Naive B cell (primary cell): ENCODE data around the gene MPP7. TPM values are rescaled to one million over a fixed set of nuclear protein-coding genes. Genes with fewer than 3 reads are reported as not detected.

Experiments
- ATAC-seq, 2 donors: fragments of 150-1000 bp; cut with Tn5 transposase; 2 replicates each; pipeline ENCODE4 v1.10.0; 2021; ENCODE audit warnings: low read depth in 2 of 2, mild to moderate bottlenecking in 2 of 2, moderate library complexity in 2 of 2
- DNase-seq: peaks from one replicate; pipeline ENCODE4 v3.0.0; 2022
- H3K27ac Mint-ChIP-seq, 6 donors: one replicate each; pipeline ENCODE4 v1.8.0; 2020 to 2022; ENCODE audit warnings: mild to moderate bottlenecking in 6 of 6, mixed read lengths in 6 of 6, moderate library complexity in 5 of 6, inconsistent platforms in 2 of 6
- H3K27me3 Mint-ChIP-seq, 3 donors: one replicate each; pipeline ENCODE4 v1.8.0; 2021 to 2022; ENCODE audit warnings: mixed read lengths in 3 of 3, mild to moderate bottlenecking in 1 of 3
- H3K36me3 Mint-ChIP-seq, 2 donors: one replicate each; pipeline ENCODE4 v1.8.0; 2020 to 2022; ENCODE audit warnings: mixed read lengths in 2 of 2, inconsistent platforms in 1 of 2, mild to moderate bottlenecking in 1 of 2
- H3K4me1 Mint-ChIP-seq, 3 donors: one replicate each; pipeline ENCODE4 v1.8.0; 2020 to 2022; ENCODE audit warnings: mixed read lengths in 3 of 3, inconsistent platforms in 1 of 3, mild to moderate bottlenecking in 1 of 3, moderate library complexity in 1 of 3
- H3K4me3 Mint-ChIP-seq, 8 donors: one replicate each; pipeline ENCODE4 v1.8.0; 2020 to 2022; ENCODE audit warnings: mild to moderate bottlenecking in 8 of 8, mixed read lengths in 8 of 8, moderate library complexity in 8 of 8, inconsistent platforms in 2 of 8
- H3K9me3 Mint-ChIP-seq, 7 donors: one replicate each; pipeline ENCODE4 v1.8.0; 2020 to 2022; ENCODE audit warnings: mixed read lengths in 7 of 7, mild to moderate bottlenecking in 5 of 7, inconsistent platforms in 2 of 7, moderate library complexity in 1 of 7
- polyA plus RNA-seq, 6 donors: library from polyadenylated mRNA; unstranded; fragments of 300-500 nt; fragmentation: Illumina TruSeq; gene quantifications; one replicate each; pipeline ENCODE4 v1.2.3, GENCODE V29; 2021; ENCODE audit warnings: low read depth in 6 of 6

The MPP7 gene
- polyA plus RNA-seq, 6 donors from 2014 or later, result 3.6 to 6.3 (median 4.6) TPM

DNA sequence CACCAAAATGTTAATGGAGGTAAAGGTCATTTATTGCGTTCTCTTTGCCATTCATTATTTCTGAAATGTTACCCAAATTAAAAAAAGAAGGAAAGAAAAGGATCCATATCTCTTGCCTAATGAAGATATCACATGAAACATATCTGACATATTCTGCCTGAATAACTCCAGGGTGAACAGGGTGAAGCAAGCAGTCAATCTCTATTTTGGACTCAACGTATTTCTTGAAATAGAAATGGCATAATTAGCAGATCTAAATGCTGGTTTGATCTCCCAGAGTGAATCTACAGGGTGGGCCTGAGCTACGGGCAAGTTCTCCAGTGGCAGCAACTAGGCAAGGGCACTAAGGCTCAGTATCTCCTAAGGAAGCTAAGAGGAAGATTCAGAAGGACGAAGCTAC lies 24.0 kb downstream of the MPP7 start:
- peaks cover 11 to 14% (median 12%) of the 10 kb centered on the region in 3 donors for H3K4me1 Mint-ChIP-seq
- ATAC-seq, result no peak
- H3K27me3 Mint-ChIP-seq, result no peaks in the 10 kb centered on the region
- no peak overlapping the region for H3K4me3 Mint-ChIP-seq
- no peaks in the 10 kb centered on the region for H3K9me3 Mint-ChIP-seq
- no peak overlapping the region for H3K27ac Mint-ChIP-seq
- DNase-seq, result no peak
- no peaks in the 10 kb centered on the region for H3K36me3 Mint-ChIP-seq

DNA sequence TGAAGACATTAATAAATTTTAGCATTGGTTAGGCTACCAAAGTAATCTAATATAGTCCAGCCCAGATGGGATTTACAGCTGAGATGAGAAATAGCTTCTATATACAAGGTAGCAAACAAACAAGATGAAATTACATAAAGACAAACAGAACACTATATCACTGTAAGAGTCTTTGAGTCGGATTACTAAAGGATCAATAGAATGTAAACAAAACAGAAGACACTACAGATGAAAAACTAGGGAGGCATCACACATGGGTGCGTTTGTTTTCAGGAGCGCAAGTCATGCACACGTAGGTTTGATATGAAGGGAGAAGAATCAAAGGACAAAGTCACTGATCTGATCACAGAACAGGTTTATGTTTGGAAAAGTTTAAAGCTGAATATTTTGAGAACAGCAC lies 26.5 kb downstream of the MPP7 start:
- Mint-ChIP-seq H3K27ac (no peak overlapping the region), H3K27me3 (no peaks in the 10 kb centered on the region), H3K9me3 (no peaks in the 10 kb centered on the region), H3K4me3 (no peak overlapping the region), H3K4me1 (no peaks in the 10 kb centered on the region), H3K36me3 (no peaks in the 10 kb centered on the region)
- DNase-seq (no peak), ATAC-seq (no peak)

DNA sequence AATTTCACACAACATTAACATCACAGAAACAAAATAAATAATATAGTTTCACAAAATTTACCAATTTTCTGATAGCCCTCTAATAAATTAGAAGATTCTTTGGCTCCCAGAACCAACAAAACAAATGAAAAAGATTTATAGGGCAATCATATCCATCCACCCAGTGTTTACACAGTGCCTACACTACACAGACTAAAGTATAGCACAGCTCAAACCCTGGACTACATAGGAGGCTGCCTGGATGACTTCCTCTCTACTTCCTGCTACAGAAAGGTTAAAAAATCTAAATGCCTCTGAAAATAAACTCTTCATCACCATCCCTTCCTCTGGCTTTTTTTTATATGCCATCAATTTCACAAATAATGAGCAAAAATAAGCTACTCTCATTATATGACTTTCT lies 28.4 kb downstream of the MPP7 start:
- ATAC-seq (no peak), DNase-seq (no peak)
- Mint-ChIP-seq H3K27ac (no peak overlapping the region), H3K4me3 (no peak overlapping the region), H3K36me3 (no peaks in the 10 kb centered on the region), H3K4me1 (no peaks in the 10 kb centered on the region), H3K9me3 (no peaks in the 10 kb centered on the region), H3K27me3 (no peaks in the 10 kb centered on the region)

DNA sequence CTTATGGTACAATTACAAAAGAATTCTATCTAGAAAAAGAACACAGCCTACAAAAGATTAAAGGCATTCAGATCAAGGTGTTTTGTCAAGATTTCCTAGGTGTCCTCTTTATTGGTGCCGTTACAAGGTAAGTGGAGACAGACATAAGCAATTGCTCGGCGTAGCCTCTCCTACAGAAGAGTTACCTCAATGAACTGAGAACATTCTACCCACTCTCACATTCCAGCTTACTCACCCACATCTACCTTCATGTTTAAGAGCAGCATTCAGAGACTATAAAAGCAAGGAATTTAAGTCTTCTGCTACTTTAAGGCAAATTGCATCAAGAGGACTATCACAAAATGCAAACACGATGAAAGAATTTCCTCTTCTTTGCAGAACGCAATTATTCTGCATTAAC lies 29.5 kb downstream of the MPP7 start:
- no peak overlapping the region for H3K27ac Mint-ChIP-seq
- no peaks in the 10 kb centered on the region for H3K9me3 Mint-ChIP-seq
- ATAC-seq, result no peak
- DNase-seq, result no peak
- H3K4me3 Mint-ChIP-seq, result no peak overlapping the region
- H3K4me1 Mint-ChIP-seq, result no peaks in the 10 kb centered on the region
- H3K36me3 Mint-ChIP-seq, result no peaks in the 10 kb centered on the region
- H3K27me3 Mint-ChIP-seq, result no peaks in the 10 kb centered on the region

DNA sequence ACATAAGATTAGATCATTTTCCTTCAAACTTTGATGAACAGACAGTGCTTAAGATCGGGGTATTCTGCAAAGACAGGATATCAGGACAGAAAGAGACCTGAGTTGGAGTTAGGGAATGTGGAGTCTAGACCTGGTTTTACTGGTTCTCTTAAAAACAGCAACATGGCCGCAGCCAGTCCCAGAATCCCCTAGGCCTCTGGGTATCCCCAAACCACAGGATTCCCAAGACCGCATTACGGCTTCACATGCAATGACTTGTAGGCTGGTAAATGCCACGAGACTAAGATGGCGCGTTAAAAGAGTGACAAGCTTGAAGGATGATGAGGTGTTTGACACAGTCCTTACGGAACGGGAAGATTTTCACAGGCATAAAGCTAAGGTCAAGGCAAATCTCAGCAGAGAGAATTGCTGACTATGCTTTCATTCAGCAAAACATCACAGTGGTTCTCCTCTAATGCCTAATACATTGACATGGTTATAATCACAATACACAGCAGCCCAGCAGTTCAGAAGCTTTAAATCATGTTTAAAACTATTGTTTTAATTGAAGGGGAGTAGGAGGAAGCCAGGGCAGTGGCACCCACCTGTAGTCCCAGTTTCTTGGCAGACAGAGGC lies 32.9 kb downstream of the MPP7 start:
- no peak overlapping the region for H3K4me3 Mint-ChIP-seq
- H3K4me1 Mint-ChIP-seq, result peaks cover 5 to 18% (median 15%) of the 10 kb centered on the region in 3 donors
- no peaks in the 10 kb centered on the region for H3K9me3 Mint-ChIP-seq
- ATAC-seq (no peak), DNase-seq (no peak)
- no peaks in the 10 kb centered on the region for H3K36me3 Mint-ChIP-seq
- H3K27ac Mint-ChIP-seq, result peak overlapping the region in 1 of 6 donors; percentile 20
- no peaks in the 10 kb centered on the region for H3K27me3 Mint-ChIP-seq

DNA sequence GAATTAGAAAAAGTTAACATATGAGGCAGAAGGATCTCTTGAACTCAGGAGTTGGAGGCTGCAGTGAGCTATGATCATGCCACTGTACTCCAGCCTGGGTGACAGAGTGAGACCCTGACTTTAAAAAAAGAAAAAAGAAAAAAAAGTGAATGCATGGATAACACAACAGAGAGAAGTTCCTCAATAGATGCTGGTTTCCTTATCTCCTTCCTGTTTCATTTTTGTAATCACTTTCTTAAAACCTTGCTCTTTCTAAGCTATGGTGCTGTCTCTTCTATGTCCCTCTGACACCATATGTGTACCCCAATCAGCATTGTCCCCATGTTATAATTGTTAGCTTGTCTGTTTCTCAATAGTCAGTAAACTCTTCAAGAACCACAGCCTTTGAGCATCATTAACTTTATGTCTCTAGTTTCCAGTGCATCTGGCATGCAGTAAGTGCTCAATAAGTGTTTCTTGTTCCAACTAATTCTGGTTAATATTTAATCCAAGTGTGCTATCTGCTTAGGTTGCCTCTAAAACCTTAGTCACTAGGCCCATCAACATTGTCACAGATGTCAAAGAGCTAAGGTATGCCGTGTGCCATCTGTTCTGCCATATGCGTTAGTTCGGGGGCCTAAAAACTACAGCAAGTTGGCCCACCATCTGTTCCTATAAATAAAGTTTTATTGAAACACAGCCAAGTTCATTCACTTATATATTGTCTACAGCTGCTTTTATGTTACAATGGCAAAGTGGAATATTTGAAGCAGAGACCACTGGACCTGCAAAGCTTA lies 36.2 kb downstream of the MPP7 start:
- Mint-ChIP-seq H3K9me3 (no peaks in the 10 kb centered on the region), H3K4me3 (peak overlapping the region in 6 of 8 donors; percentile 7 to 62 (median 28)), H3K4me1 (peaks cover 8 to 32% (median 22%) of the 10 kb centered on the region in 3 donors), H3K27me3 (no peaks in the 10 kb centered on the region), H3K36me3 (no peaks in the 10 kb centered on the region), H3K27ac (peak overlapping the region; percentile 74 to 92 (median 76))
- peak; percentile 91 for ATAC-seq
- peak; percentile 50 for DNase-seq

DNA sequence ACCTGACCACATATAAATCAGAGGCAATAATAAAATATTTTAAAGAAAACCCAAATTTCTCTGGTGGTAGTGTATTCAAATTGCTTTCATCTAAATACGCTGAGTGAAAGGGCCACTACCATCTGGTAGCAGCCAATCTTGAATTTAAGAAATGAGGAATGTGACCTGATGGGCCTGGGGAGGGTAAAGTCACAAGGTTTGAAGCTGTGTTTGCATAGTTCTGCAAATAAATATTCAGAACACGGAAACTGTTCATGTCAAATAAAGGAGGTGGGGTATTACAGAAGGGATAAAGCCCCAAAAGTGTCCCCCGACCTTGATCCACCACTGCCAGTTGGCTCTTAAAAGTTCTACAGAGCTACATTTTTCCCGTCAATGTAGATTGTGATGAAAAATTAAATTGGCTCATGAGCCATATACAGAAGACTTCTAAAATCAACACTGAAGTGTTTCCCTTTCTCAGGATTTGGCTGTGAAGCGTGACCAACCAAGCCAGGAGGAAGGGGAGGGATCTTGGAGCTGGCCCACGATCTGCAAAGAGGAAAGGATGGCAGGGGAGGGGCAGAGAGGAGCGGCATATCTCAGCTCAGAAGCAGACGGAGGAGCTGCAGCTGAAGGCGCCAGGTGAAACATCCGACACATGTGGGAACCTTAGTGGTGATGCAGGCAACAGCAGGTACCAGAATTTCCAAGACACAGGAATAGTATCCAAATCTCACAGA lies 39.6 kb downstream of the MPP7 start:
- H3K27ac Mint-ChIP-seq, result peak overlapping the region in 3 of 6 donors; percentile 18 to 73 (median 61)
- DNase-seq (no peak), ATAC-seq (no peak)
- no peaks in the 10 kb centered on the region for H3K9me3 Mint-ChIP-seq
- H3K4me3 Mint-ChIP-seq, result no peak overlapping the region
- no peaks in the 10 kb centered on the region for H3K36me3 Mint-ChIP-seq
- no peaks in the 10 kb centered on the region for H3K27me3 Mint-ChIP-seq
- peaks cover 17 to 42% (median 40%) of the 10 kb centered on the region in 3 donors for H3K4me1 Mint-ChIP-seq

DNA sequence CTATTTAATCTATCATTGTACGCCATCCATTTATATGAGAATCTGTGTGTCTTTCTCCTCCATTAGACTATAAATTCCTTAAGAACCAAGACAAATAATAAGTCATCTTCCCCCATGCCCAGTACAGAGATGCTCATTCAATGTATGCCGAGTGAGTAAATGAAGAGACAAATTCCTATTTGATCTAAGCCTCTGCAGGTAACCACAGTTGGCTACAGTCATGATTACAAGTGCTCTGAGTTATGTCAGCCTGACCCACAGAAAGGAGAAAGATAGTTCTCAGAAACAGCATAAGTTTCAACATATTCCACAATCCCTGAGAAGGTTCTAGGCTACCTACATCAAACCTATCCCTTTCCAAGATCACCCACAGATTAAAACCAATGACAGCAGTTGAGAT lies 46.1 kb downstream of the MPP7 start:
- no peaks in the 10 kb centered on the region for H3K9me3 Mint-ChIP-seq
- no peak overlapping the region for H3K4me3 Mint-ChIP-seq
- ATAC-seq, result no peak

DNA sequence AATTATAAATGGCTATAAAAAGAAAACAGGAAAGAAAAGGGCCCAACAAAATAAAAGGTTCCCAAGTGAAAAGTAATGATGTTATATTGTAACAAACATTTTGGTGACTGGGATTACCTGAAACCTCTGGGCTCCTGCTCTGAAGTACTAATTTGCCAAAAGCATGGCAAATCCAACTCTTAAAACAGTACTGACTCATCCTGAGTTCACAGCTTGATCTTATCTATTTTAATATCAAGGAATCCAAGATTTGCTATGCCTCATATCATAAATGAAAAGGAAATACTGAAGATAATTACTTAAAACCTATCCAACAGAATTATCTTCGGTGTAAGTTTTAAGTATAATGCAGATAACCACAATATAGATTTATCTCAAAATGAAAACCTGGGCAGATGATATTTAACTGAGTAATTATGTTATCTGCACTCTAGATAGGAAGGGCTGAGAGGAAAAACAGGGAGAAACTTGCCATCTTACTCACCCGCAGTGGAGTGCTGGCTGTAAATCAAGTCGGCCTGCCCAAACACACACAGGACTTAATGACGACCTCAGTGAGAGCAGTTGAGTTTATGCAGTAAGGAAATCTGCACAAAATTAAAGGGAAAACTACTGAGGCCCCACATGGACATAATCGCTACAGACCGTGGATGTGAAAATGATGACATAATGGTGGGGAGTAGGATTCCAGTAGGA lies 48.4 kb downstream of the MPP7 start:
- H3K27me3 Mint-ChIP-seq, result peaks cover 0 to 5% (median 0%) of the 10 kb centered on the region in 3 donors
- H3K36me3 Mint-ChIP-seq, result no peaks in the 10 kb centered on the region
- no peak overlapping the region for H3K4me3 Mint-ChIP-seq
- H3K27ac Mint-ChIP-seq, result peak overlapping the region in 1 of 6 donors; percentile 30
- H3K9me3 Mint-ChIP-seq, result no peaks in the 10 kb centered on the region
- DNase-seq, result no peak
- peaks cover 0 to 7% (median 0%) of the 10 kb centered on the region in 3 donors for H3K4me1 Mint-ChIP-seq
- no peak for ATAC-seq

More for the DNA sequence above, 46.1 kb downstream of the MPP7 start:
- Mint-ChIP-seq H3K36me3 (no peaks in the 10 kb centered on the region), H3K27me3 (peaks cover 0 to 5% (median 0%) of the 10 kb centered on the region in 3 donors), H3K27ac (peak overlapping the region in 1 of 6 donors; percentile 2), H3K4me1 (peaks cover 9 to 25% (median 9%) of the 10 kb centered on the region in 3 donors)
- DNase-seq, result no peak

DNA sequence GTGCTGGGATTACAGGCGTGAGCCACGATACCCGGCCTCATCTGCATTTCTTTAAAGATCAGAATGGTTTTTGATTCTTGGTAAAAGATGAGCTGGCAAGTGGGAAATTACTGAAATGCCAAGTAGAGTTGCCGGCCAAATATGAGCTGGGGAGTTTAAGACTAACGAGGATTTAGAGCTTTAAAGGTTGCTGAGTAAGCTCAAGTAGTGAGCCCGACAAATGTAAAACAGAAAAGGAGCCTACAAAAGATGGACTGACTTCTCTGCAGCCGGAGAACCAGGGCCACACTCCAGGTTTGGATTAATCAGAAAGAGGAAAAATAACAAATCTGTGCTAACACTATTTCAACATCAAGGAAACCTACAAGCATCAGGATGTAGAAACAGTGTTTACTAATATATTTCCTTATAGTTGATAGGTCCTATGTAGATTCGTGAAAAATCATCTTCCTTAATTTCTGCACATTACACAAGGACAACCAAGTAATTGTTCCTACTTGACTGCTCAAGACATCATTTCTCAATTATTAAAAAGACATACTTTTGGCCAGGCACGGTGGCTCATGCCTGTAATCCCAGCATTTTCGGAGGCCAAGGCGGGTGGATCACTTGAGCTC lies 49.6 kb downstream of the MPP7 start:
- H3K4me3 Mint-ChIP-seq, result peak overlapping the region in 1 of 8 donors; percentile 23
- peaks cover 0 to 5% (median 0%) of the 10 kb centered on the region in 3 donors for H3K27me3 Mint-ChIP-seq
- H3K27ac Mint-ChIP-seq, result no peak overlapping the region

More for the DNA sequence above, 49.6 kb downstream of the MPP7 start:
- no peak for ATAC-seq
- Mint-ChIP-seq H3K9me3 (no peaks in the 10 kb centered on the region), H3K36me3 (no peaks in the 10 kb centered on the region), H3K4me1 (peaks cover 3 to 4% (median 3%) of the 10 kb centered on the region in 3 donors)
- no peak for DNase-seq
